Esophagus mucosa (tissue), 1 donor: ENCODE data around the gene FHIP1B. TPM values are rescaled to one million over a fixed set of nuclear protein-coding genes. Genes with fewer than 3 reads are reported as not detected.
A peak's percentile ranks its signal among the peaks of the same experiment; 100 is the strongest.

Experiments
- ATAC-seq: fragments of 200-7000 bp; cut with Tn5 transposase; one replicate; pipeline ENCODE4 v1.9.1; 2020
- total RNA-seq: library from RNA; stranded (reverse); gene quantifications from one replicate; pipeline ENCODE4 v1.2.4, GENCODE V29; 2023
- donor health status: DM: yes; HTN: yes; CAD: no.

The FHIP1B gene
- total RNA-seq, 1 donor from 2014 or later, result 13.2 TPM

GRCh38 chr11:6238902-6239301, 4.5 kb upstream of the FHIP1B start, which contains the start of gene CNGA4:
Gene CNGA4, plus strand, starts transcription at chr11:6239089. Its CDS starts 118 bp downstream, at chr11:6239207.
- no peak for ATAC-seq

GRCh38 chr11:6237761-6238302, 3.4 kb upstream of the FHIP1B start:
- no peak for ATAC-seq

DNA sequence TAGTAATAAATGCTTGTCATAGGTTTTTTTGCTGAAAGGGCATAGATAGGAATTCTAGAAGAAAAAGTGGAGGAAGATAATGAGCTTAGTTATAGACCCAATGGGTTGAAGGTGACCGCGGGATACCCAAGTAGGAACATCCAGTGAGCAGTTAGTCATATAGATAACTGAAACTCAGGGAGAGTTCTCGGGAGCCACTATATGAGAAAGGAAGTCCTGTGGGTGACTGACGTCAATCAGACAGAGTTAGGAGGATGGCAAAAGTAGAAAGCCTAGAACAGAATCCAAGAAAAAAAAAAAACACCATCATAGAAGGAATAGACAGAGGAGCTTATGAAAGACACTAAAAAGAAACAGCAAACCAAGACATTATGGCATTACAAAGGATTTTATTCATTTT, 2.8 kb upstream of the FHIP1B start:
- no peak for ATAC-seq

DNA sequence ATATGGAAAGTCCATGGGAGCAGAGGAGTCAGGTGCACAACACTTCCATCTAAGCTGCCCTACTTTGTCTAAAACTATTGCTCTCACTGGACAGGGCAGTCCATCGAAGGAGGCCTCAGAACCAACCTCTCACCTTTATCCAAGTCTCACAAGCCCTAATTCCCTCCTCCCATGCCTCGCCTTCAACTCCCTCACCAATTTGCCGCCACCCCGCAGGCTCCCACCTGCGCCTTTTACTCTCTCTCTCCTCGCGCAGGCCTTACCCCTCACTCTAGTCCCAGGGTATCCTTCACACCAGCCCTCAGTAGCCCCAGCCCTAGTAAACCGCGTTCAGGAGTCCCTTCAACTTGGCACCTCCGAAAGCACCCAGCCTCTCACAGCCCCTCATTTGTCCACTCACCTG, 451 bp downstream of the FHIP1B start:
- ATAC-seq, result peak; percentile 0

- no peak for ATAC-seq
These were observed 1.5 kb downstream of the FHIP1B start for GRCh38 chr11:6232899-6233298.

DNA sequence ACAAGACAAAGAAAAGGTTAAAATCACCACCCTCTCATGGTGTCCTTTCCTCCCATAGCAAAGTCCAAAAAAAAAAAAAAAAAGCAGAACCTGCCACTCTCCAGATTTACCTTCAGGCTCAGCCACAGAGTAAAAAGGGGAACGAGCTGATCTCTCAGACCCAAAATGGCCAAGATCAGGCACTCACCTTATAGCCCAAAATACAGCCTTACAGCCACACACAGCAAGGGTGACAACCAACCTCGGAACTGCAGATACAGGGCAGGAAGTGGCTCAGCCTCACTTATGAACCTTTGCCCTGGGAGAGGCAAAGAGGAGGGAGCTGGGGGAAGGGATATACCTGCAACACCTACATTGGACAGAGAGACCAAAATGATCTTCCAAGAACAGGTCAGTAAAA, 4.5 kb downstream of the FHIP1B start:
- ATAC-seq, result no peak

DNA sequence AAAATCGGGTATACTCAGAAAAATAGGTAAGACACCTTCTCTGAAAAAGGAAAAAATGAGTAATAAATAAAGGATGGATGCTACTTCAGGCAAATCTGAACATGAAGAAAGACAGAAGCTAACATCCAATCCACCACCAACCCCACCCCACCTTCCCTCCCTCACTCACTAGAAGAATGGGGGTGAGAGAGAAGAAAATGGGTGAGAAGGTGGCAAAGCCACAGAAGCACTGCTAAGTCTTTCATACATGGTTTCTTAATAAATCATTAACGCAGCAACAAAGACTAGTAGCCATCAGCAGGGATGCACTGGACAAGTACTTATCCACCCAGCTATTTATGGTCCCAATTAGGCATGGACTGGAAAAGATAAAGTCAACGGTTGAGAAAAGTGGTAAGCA, 5.9 kb downstream of the FHIP1B start:
- ATAC-seq, result no peak

GRCh38 chr11:6225896-6226295, 8.5 kb downstream of the FHIP1B start:
- peak; percentile 36 for ATAC-seq

GRCh38 chr11:6225024-6225423, 9.4 kb downstream of the FHIP1B start:
- no peak for ATAC-seq

GRCh38 chr11:6224421-6224820, 10.0 kb downstream of the FHIP1B start:
- ATAC-seq, result no peak

- no peak for ATAC-seq
These were observed 10.6 kb downstream of the FHIP1B start for GRCh38 chr11:6223854-6224253.

GRCh38 chr11:6219359-6219758, 15.1 kb downstream of the FHIP1B start:
- peak; percentile 98 for ATAC-seq

DNA sequence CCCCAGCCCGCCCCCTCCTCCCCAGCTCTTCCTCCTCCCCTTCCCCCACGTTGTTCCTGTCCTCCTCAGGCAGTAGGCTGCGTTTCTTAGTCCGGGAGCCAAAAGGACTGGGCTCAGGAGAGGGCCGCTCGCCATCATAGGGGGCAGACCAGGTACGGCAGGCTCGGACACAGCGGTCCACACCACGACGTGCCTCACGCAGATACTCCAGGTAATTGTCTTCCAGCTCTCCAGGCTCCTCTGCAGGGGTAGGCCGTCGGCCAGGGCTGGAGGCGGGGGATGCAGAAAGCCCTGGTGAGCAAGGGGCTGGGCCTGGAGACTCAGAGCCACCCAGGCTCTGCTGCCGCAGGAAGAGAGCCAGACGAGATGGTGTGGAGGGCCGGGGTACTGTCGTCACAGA, 16.7 kb downstream of the FHIP1B start:
- ATAC-seq, result no peak

GRCh38 chr11:6216501-6216900, 17.9 kb downstream of the FHIP1B start:
- no peak for ATAC-seq

GRCh38 chr11:6214530-6214929, 19.9 kb downstream of the FHIP1B start:
- ATAC-seq, result no peak

GRCh38 chr11:6210274-6210955, 24.0 kb downstream of the FHIP1B start:
- ATAC-seq, result no peak

GRCh38 chr11:6209801-6210200, 24.6 kb downstream of the FHIP1B start:
- ATAC-seq, result no peak

DNA sequence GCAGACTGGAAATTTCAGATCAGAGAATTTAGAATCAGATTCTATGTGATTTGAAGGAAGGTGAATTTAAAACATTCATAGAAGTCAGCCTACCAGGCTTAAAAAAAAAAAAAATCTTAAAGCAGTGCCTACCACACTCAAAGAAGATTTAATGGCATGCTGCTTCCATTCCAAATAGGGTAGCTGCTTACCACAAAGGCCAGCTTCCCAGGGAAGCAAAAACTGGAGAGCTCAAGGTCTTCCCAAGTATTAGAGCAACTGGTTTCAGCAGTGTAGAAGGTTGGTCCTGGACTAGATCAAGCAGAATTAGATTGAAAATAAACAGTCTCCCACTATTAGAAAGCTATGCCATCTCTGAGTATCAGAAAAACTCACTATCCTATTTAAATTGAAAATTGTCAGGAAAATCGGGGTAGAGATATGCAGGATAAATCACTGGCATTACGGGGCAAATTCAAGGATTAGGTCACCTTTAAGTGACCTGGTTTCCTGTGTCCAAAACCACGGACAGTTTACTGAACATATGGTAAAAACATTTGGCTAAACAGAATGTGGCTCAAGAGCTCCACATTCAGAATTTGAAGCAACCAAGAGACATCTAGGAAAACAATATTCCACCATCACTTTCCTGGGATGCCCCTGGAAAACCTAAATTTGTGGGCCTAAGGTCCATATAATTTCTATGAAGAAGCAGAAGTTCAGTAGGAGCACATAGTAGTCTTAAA, 27.8 kb downstream of the FHIP1B start:
- ATAC-seq, result no peak

- no peak for ATAC-seq
These were observed 29.1 kb downstream of the FHIP1B start, which contains the start of gene C11orf42 for GRCh38 chr11:6205366-6205765. Gene C11orf42, plus strand, starts transcription at chr11:6205557. Its CDS starts 59 bp downstream, at chr11:6205616.

GRCh38 chr11:6204706-6205105, 29.7 kb downstream of the FHIP1B start:
- no peak for ATAC-seq

DNA sequence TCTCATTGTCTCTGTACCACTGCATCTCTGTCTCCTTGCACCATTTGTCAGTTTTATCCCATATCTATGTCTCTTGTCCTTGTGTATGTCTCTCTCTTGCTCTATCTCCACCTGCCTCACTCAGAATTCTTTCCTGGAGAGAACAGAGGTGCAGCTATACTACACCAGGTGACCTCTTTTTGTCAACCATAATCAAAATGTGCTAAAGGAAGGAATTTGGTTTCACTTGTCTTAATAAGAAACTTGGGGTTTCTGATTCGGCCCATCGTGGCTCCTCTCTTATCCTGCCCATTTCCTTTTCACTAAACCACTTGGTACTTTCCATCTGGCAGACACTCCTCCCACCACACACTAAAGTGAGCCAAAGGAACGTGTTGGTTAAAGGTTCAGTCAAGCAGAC, 31.1 kb downstream of the FHIP1B start:
- no peak for ATAC-seq

- no peak for ATAC-seq
These were observed 32.4 kb downstream of the FHIP1B start for GRCh38 chr11:6202041-6202440.

DNA sequence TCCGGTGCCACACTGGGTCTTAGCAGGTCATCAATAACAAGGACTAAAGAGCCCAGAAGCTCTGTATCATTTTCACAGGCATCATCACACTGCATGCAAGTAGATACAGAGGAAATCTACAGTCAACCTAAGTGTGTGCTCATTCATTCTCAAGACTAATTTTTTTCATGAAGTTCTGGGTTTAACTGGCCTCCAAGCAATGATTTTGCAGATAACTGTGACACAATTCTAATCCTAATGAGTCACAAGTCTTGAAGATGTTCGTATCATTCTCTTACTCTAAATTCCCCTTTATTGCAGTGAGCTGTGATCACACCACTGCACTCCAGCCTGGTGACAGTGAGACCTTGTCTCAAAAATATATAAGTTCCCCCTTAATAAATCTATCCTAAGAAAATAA, 33.0 kb downstream of the FHIP1B start:
- no peak for ATAC-seq

- no peak for ATAC-seq
These were observed 33.5 kb downstream of the FHIP1B start for GRCh38 chr11:6200975-6201374.
